GM12891 (cell line): ENCODE data around the gene MLLT10.

Source experiments
- POLR2A ChIP-seq: IDR thresholded peaks from 2 replicates; pipeline ENCODE4 v1.6.1; 2011; ENCODE audit warnings: low read depth, low read length, control low read depth
- POLR2AphosphoS5 ChIP-seq: IDR thresholded peaks from 2 replicates; pipeline ENCODE4 v1.6.1; 2011; ENCODE audit warnings: low read depth, low read length, control low read depth
- POU2F2 ChIP-seq: IDR thresholded peaks from 2 replicates; pipeline ENCODE4 v1.6.1; 2011; ENCODE audit warnings: low read depth, mild to moderate bottlenecking, control low read depth, low read length, moderate library complexity
- TAF1 ChIP-seq: IDR thresholded peaks from 2 replicates; pipeline ENCODE4 v1.6.1; 2011; ENCODE audit warnings: low read depth, low read length, control low read depth

- no peak for TF ChIP-seq TAF1
- no peak for TF ChIP-seq POLR2AphosphoS5
- TF ChIP-seq POLR2A: no peak
- no peak for TF ChIP-seq POU2F2
Measured at GRCh38 chr10:21750424-21750823, 216.4 kb downstream of the MLLT10 start.
